Subcutaneous adipose tissue (tissue), 4 donors: ENCODE results near the gene H6PD. TPM values are rescaled to one million over a fixed set of nuclear protein-coding genes. Genes with fewer than 3 reads are reported as not detected.

Experiments used
- total RNA-seq, 4 donors: library from RNA; depleted of rRNA; stranded (reverse); fragments of >200 nt; gene quantifications; one replicate each; pipeline ENCODE4 v1.1.0, GENCODE V29; 2016
- TF ChIP-seq, protein P1 (sequence below): fragments of 450-650 bp; IDR thresholded peaks from one replicate; pipeline ENCODE4 v1.5.1; 2016; ENCODE audit warnings: low read depth, mild to moderate bottlenecking, control low read depth, antibody characterized with exemption, moderate library complexity

Gene H6PD
- total RNA-seq, 4 donors from 2014 or later = 46.7 to 105 (median 59.9) TPM

DNA sequence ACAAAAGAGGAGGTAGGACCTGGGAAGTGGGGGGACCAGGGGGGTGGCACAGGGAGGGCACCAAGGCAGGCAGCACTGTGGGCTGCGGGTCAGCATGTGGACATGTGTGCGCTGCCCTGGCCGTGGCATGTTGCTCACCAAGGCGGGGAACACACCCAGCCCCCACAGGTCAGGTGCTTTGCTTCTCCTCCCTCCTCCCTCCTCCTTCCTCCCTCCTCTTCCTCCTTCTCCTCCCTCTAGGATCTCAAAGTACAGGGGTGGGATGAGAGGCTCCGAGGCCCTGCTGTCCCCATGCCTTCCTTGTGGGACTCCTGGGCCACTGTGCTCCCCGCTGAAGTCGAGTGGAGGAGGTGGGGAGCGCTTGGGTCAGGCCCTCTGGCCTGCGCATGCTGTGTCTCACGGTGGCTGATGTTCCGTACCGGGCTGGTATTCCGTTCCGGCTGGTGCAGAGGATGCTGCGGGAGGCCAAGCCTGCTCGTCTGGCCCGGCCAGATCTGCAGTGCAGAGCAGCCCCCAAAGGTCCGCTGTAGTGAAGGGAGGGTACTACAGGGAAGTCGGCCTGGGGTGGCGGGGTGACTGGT lies 84.7 kb downstream of the H6PD start:
- TF ChIP-seq, protein P1, sequence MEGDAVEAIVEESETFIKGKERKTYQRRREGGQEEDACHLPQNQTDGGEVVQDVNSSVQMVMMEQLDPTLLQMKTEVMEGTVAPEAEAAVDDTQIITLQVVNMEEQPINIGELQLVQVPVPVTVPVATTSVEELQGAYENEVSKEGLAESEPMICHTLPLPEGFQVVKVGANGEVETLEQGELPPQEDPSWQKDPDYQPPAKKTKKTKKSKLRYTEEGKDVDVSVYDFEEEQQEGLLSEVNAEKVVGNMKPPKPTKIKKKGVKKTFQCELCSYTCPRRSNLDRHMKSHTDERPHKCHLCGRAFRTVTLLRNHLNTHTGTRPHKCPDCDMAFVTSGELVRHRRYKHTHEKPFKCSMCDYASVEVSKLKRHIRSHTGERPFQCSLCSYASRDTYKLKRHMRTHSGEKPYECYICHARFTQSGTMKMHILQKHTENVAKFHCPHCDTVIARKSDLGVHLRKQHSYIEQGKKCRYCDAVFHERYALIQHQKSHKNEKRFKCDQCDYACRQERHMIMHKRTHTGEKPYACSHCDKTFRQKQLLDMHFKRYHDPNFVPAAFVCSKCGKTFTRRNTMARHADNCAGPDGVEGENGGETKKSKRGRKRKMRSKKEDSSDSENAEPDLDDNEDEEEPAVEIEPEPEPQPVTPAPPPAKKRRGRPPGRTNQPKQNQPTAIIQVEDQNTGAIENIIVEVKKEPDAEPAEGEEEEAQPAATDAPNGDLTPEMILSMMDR = no peak

DNA sequence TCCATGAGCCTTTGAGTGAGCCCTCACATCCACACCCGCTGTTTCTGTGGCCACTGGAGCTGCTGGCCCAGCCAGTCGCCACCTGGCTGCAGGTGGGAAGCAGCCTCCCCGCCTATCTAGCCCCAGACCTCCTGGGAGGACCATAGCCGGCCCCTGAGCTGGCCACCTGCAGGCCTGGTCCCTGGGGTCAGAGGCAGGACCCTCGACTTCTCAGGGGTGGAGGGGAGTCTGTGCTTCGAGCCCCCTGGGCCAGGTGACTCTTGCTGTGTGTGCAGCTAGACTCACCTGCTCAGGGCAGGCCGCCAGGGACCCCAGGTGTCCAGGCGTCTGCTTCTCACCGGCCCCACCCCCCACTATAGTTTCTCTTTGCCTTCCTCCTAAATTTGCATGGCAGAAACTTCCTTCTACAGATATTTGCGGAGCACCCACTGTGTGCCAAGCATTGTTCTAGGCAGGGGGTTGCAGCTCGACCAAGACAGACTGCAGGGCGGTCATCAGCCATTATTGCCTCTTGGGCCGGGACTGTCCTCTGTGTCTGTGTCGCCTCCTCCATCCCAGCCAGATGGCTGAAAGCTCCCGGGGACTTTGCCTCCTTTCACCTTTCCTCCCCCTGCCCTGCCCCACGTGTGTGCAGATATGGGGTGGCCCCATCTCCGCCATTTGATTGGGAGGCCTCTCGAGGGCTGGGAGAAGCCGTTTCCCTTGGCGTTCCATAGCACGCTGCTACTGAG lies 85.4 kb downstream of the H6PD start:
- TF ChIP-seq, protein P1 = no peak

Other genes starting within 250 kb of the H6PD start
- gene SLC2A7, start 208.4 kb upstream of the H6PD start, total RNA-seq = not detected
- 10 to 100 TPM in 1 of 4 donors, 1 to 10 TPM in 3; 1.9 to 10.5 (median 4.5) TPM for gene SLC2A5, start 165.1 kb upstream of the H6PD start, total RNA-seq
- gene GPR157, start 105.7 kb upstream of the H6PD start, total RNA-seq = 10 to 100 TPM in 1 of 4 donors, 1 to 10 TPM in 3; 3.5 to 13.4 (median 4.0) TPM
- 10 to 100 TPM; 39.8 to 87.8 (median 53.6) TPM for gene SPSB1, start 58.1 kb downstream of the H6PD start, total RNA-seq